PC-3 (cell line): ENCODE measurements around the gene DLGAP3. TPM values are rescaled to one million over a fixed set of nuclear protein-coding genes. Genes with fewer than 3 reads are reported as not detected.
"Not testable (repeated sequence)": the region's sequence is repeated elsewhere in the genome, so short reads cannot be mapped to it uniquely, and the experiment has no call there.

Experiments used
- ATAC-seq: fragments of 200-7000 bp; cut with Tn5 transposase; 2 replicates; pipeline ENCODE4 v1.9.1; 2020; ENCODE audit warnings: mild to moderate bottlenecking, moderate library complexity
- BruUV-seq: library from RNA; stranded (reverse); fragments of 400-500 nt; replicated peaks from 2 replicates; lab custom pipeline; 2021; lab: Mats Ljungman, UMichigan
- CTCF ChIA-PET: fragments of 300-600 bp; sonication (Branson Sonifier 250); formaldehyde crosslinking; loops from one replicate; lab custom pipeline; 2022; ENCODE audit warnings: antibody characterized with exemption; lab: Charles Lee
- POLR2A ChIA-PET: fragments of 300-600 bp; sonication (Branson Sonifier 250); formaldehyde crosslinking; loops from one replicate; lab custom pipeline; 2022; ENCODE audit warnings: antibody characterized with exemption; ENCODE audit not compliant: unreplicated experiment; lab: Charles Lee
- DNase-seq: peaks from one replicate; pipeline ENCODE4 v3.0.0-alpha.2; 2015
- H2AFZ ChIP-seq: fragments of 300-600 bp; sonication (generic); 2 replicates; pipeline ENCODE4 v1.6.0; 2016; ENCODE audit warnings: antibody characterized with exemption, low read length
- H3F3A ChIP-seq: fragments of 300-600 bp; sonication (generic); one replicate; pipeline ENCODE4 v1.6.0; 2017; ENCODE audit warnings: antibody characterized with exemption, low read length, control low read depth, mild to moderate bottlenecking; ENCODE audit not compliant: unreplicated experiment
- H3K27ac ChIP-seq: fragments of 300-600 bp; sonication (generic); 2 replicates; pipeline ENCODE4 v1.5.1; 2016; ENCODE audit warnings: mild to moderate bottlenecking, low read length
- H3K27me3 ChIP-seq: fragments of 300-600 bp; sonication (generic); 2 replicates; pipeline ENCODE4 v1.6.1; 2016; ENCODE audit warnings: low read length, mixed read lengths
- H3K36me3 ChIP-seq: fragments of 300-600 bp; sonication (generic); 2 replicates; pipeline ENCODE4 v1.6.1; 2016; ENCODE audit warnings: low read depth, mixed run types, low read length, mixed read lengths
- H3K4me1 ChIP-seq: fragments of 300-600 bp; sonication (generic); 2 replicates; pipeline ENCODE4 v1.5.1; 2016; ENCODE audit warnings: low read length; ENCODE audit not compliant: insufficient read depth
- H3K4me2 ChIP-seq: fragments of 300-600 bp; sonication (generic); 2 replicates; pipeline ENCODE4 v1.6.0; 2016; ENCODE audit warnings: low read length
- H3K4me3 ChIP-seq: fragments of 300-600 bp; sonication (generic); 2 replicates; pipeline ENCODE4 v1.5.1; 2016; ENCODE audit warnings: mild to moderate bottlenecking, low read length, mixed read lengths
- H3K79me2 ChIP-seq: fragments of 300-600 bp; sonication (generic); 2 replicates; pipeline ENCODE4 v1.6.1; 2017; ENCODE audit warnings: low read length, mixed read lengths
- H3K9ac ChIP-seq: fragments of 300-600 bp; sonication (generic); 2 replicates; pipeline ENCODE4 v1.6.0; 2016; ENCODE audit warnings: mild to moderate bottlenecking, low read length
- H3K9me2 ChIP-seq: fragments of 300-600 bp; sonication (generic); replicated peaks from 2 replicates; pipeline ENCODE4 v1.6.1; 2016; ENCODE audit warnings: mixed run types, low read length, mixed read lengths
- H3K9me3 ChIP-seq: fragments of 300-600 bp; sonication (generic); 2 replicates; pipeline ENCODE4 v1.6.1; 2016; ENCODE audit warnings: low read length, mixed read lengths
- H4K20me1 ChIP-seq: fragments of 300-600 bp; sonication (generic); 2 replicates; pipeline ENCODE4 v1.6.1; 2016; ENCODE audit warnings: low read length, mixed read lengths
- CTCF ChIP-seq: fragments of 300-600 bp; sonication (generic); conservative IDR thresholded peaks from 2 replicates; pipeline ENCODE4 v1.5.1; 2017; ENCODE audit warnings: antibody characterized with exemption, low read depth, mild to moderate bottlenecking, low read length
- EZH2 ChIP-seq: fragments of 300-600 bp; sonication (generic); IDR thresholded peaks from one replicate; pipeline ENCODE4 v1.6.1; 2017; ENCODE audit warnings: antibody characterized with exemption, mild to moderate bottlenecking, low read length; ENCODE audit not compliant: unreplicated experiment
- EZH2phosphoT487 ChIP-seq: fragments of 300-600 bp; sonication (generic); IDR thresholded peaks from 2 replicates; pipeline ENCODE4 v1.6.1; 2018; ENCODE audit warnings: mild to moderate bottlenecking, antibody characterized with exemption, low read length, borderline replicate concordance
- intact Hi-C: fragments of 100-400 bp; cut with micrococcal nuclease; formaldehyde crosslinking; loops from 2 replicates; pipeline ENCODE4 v1.9.0; 2023
- total RNA-seq: library from RNA; depleted of rRNA; stranded (reverse); fragments of >200 nt; gene quantifications from 2 replicates; pipeline ENCODE4 v1.2.3, GENCODE V29; 2014

Gene DLGAP3
- total RNA-seq, 1 experiment from 2014 or later: not detected

DNA sequence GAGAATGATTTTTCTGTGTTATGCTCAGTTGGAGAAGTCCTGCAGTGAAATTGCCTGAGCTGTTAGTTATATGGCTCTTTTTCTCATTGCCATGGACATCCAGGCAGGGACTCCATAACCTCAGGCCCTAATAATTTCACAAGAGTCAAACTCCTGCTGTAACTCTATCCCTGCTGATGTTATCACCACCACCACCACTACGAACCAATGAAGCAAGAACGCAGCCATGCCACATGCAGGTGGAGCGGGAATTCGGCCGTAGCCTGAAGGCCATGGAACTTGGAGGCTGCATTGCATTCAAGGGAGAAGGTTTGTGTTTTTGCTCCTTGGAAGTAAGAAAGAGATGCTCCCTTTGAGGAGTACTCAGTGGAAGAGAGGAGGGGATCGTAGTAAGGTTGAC, 16.8 kb upstream of the DLGAP3 start:
- no peak for DNase-seq
- H3F3A ChIP-seq: no peaks in the 10 kb centered on the region
- no peak overlapping the region for H3K4me3 ChIP-seq
- H3K79me2 ChIP-seq: no peaks in the 10 kb centered on the region
- intact Hi-C loops: no loop called here
- no peaks in the 10 kb centered on the region for H3K9me2 ChIP-seq
- ATAC-seq: no peak
- CTCF ChIA-PET: no interaction called here
- H3K36me3 ChIP-seq: no peaks in the 10 kb centered on the region
- TF ChIP-seq EZH2: no peak
- no peak for TF ChIP-seq EZH2phosphoT487
- TF ChIP-seq CTCF: no peak
- no peak overlapping the region for H3K4me2 ChIP-seq
- no peaks in the 10 kb centered on the region for H3K9me3 ChIP-seq
- H3K27me3 ChIP-seq: peaks cover 47% of the 10 kb centered on the region
- no TSS peak for BruUV-seq
- no peaks in the 10 kb centered on the region for H3K4me1 ChIP-seq
- H4K20me1 ChIP-seq: no peaks in the 10 kb centered on the region
- no peak overlapping the region for H3K9ac ChIP-seq
- H2AFZ ChIP-seq: no peak overlapping the region
- POLR2A ChIA-PET: no interaction called here
- H3K27ac ChIP-seq: no peak overlapping the region

DNA sequence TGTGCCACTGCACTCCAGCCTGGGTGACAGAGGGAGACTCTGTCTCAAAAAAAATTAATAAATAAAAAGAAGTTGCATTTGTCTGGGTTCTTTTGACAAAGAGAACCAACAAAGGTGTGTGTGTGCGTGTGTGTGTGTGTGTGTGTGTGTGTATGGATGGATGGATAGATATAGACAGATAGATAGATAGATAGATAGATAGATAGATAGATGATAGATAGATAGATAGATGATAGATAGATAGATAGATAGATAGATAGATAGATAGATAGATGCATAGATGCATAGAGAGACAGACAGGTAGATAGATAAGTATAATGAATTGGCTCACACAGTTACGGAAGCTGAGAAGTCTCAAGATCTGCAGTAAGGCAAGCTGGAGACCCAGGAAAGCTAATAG, 12.3 kb upstream of the DLGAP3 start:
- ATAC-seq, POLR2A ChIA-PET, H3K4me1 ChIP-seq, CTCF ChIA-PET, H3K27ac ChIP-seq, H3K36me3 ChIP-seq, H3K9me3 ChIP-seq, BruUV-seq, H3F3A ChIP-seq, intact Hi-C loops, H3K79me2 ChIP-seq, DNase-seq, H3K9me2 ChIP-seq, H3K9ac ChIP-seq, H3K4me2 ChIP-seq, H4K20me1 ChIP-seq, H2AFZ ChIP-seq, H3K4me3 ChIP-seq: not testable (repeated sequence)
- H3K27me3 ChIP-seq: peaks cover 44% of the 10 kb centered on the region; the same call in 1 of the 2 replicates

GRCh38 chr1:34930702-34931071, 1.2 kb upstream of the DLGAP3 start:
- no peaks in the 10 kb centered on the region for H3K9me3 ChIP-seq
- H3K9ac ChIP-seq: no peak overlapping the region
- ChIA-PET CTCF (no interaction called here), POLR2A (no interaction called here)
- DNase-seq (no peak), ATAC-seq (no peak)
- H3K27ac ChIP-seq: no peak overlapping the region
- no peaks in the 10 kb centered on the region for H3K36me3 ChIP-seq
- H3K4me1 ChIP-seq: no peaks in the 10 kb centered on the region
- no peaks in the 10 kb centered on the region for H3K79me2 ChIP-seq
- H3K27me3 ChIP-seq: peaks cover 58% of the 10 kb centered on the region
- H2AFZ ChIP-seq: no peak overlapping the region
- intact Hi-C loops: no loop called here
- H3F3A ChIP-seq: no peaks in the 10 kb centered on the region
- TF ChIP-seq CTCF (no peak), EZH2 (no peak), EZH2phosphoT487 (no peak)
- no peak overlapping the region for H3K4me3 ChIP-seq
- no TSS peak for BruUV-seq
- H3K9me2 ChIP-seq: no peaks in the 10 kb centered on the region
- H4K20me1 ChIP-seq: no peaks in the 10 kb centered on the region
- H3K4me2 ChIP-seq: no peak overlapping the region
